Endodermal cell (in vitro differentiated cells): ENCODE data around the gene NUP62. TPM values are rescaled to one million over a fixed set of nuclear protein-coding genes. Genes with fewer than 3 reads are reported as not detected.

ENCODE experiments used
- DNase-seq: peaks from one replicate; pipeline ENCODE4 v3.0.0-alpha.2; 2017
- H3K27ac ChIP-seq: 2 replicates; pipeline ENCODE4 v1.5.1; 2013; ENCODE audit warnings: mild to moderate bottlenecking, low read depth, low read length, moderate library complexity
- H3K27me3 ChIP-seq: 2 replicates; pipeline ENCODE4 v1.6.1; 2013; ENCODE audit warnings: mild to moderate bottlenecking, low read length, moderate library complexity; ENCODE audit not compliant: insufficient read depth, control insufficient read depth, poor library complexity, severe bottlenecking
- H3K36me3 ChIP-seq: 2 replicates; pipeline ENCODE4 v1.7.0; 2013; ENCODE audit warnings: mild to moderate bottlenecking, low read length, moderate library complexity; ENCODE audit not compliant: control insufficient read depth, insufficient read depth
- H3K4me1 ChIP-seq: one replicate; pipeline ENCODE4 v1.7.0; 2013; ENCODE audit warnings: low read length; ENCODE audit not compliant: control insufficient read depth, insufficient read depth
- H3K4me3 ChIP-seq: 2 replicates; pipeline ENCODE4 v1.5.1; 2013; ENCODE audit warnings: mild to moderate bottlenecking, low read length, moderate library complexity
- H3K9ac ChIP-seq: 2 replicates; pipeline ENCODE4 v1.6.1; 2013; ENCODE audit warnings: mild to moderate bottlenecking, low read length, moderate library complexity; ENCODE audit not compliant: poor library complexity, severe bottlenecking; ENCODE audit errors: extremely low read depth
- H3K9me3 ChIP-seq: 2 replicates; pipeline ENCODE4 v1.6.1; 2013; ENCODE audit warnings: mild to moderate bottlenecking, low read length, moderate library complexity; ENCODE audit not compliant: control insufficient read depth
- H3K27ac Mint-ChIP-seq: 2 replicates; pipeline ENCODE4 v1.8.0; 2020; ENCODE audit warnings: mixed read lengths
- H3K27me3 Mint-ChIP-seq: 2 replicates; pipeline ENCODE4 v1.8.0; 2021; ENCODE audit warnings: mild to moderate bottlenecking, mixed read lengths; ENCODE audit not compliant: insufficient read depth
- H3K36me3 Mint-ChIP-seq: 2 replicates; pipeline ENCODE4 v1.8.0; 2020; ENCODE audit warnings: low read depth, mixed read lengths
- H3K4me1 Mint-ChIP-seq: 2 replicates; pipeline ENCODE4 v1.8.0; 2020; ENCODE audit warnings: mixed read lengths
- H3K4me3 Mint-ChIP-seq: 2 replicates; pipeline ENCODE4 v1.8.0; 2020; ENCODE audit warnings: mild to moderate bottlenecking, moderate library complexity, mixed read lengths
- H3K9me3 Mint-ChIP-seq: 2 replicates; pipeline ENCODE4 v1.8.0; 2020; ENCODE audit warnings: mild to moderate bottlenecking, mixed read lengths
- CTCF ChIP-seq: fragments of 200-600 bp; sonication (generic); conservative IDR thresholded peaks from 2 replicates; pipeline ENCODE4 v1.5.0; 2021; ENCODE audit warnings: antibody characterized with exemption, mild to moderate bottlenecking
- WGBS, 2 experiments: methylation state at CpG; one replicate each; pipeline versions ENCODE4 v1.1.5 to v1.1.7; 2013; ENCODE audit warnings: missing lambda C conversion rate in 2 of 2, mixed read lengths in 1 of 2; ENCODE audit not compliant: insufficient coverage in 1 of 2, insufficient read length in 1 of 2; 5-methylcytosine and 5-hydroxymethylcytosine counted together
- total RNA-seq, 2 donors: library from RNA; stranded (reverse); fragmentation: NEBNext Ultra II Directional in 1 of 2; extraction: Animal tissue kit (Norgen Biotek cat#: 25700) in 1 of 2; gene quantifications; 2 replicates in 1 of 2; 3 replicates in 1 of 2; pipeline ENCODE4 v1.2.1, GENCODE V29; 2021

The NUP62 gene
- total RNA-seq, 2 donors from 2014 or later = 84.9 to 96.4 TPM

- H3K4me3 Mint-ChIP-seq = no peak overlapping the region
- H3K36me3 Mint-ChIP-seq = peaks cover 30% of the 10 kb centered on the region
- WGBS, 2 experiments = 93 to 97% methylated on average over 18 of the region's 18 CpGs
- H3K27me3 Mint-ChIP-seq = peaks cover 6% of the 10 kb centered on the region
- DNase-seq = no peak
- Histone ChIP-seq H3K9me3 (no peaks in the 10 kb centered on the region), H3K9ac (no peak overlapping the region), H3K27me3 (no peaks in the 10 kb centered on the region), H3K4me1 (no peaks in the 10 kb centered on the region), H3K27ac (no peak overlapping the region), H3K4me3 (no peak overlapping the region), H3K36me3 (peaks cover 5% of the 10 kb centered on the region)
- no peaks in the 10 kb centered on the region for H3K9me3 Mint-ChIP-seq
- H3K4me1 Mint-ChIP-seq = no peaks in the 10 kb centered on the region
- TF ChIP-seq CTCF = no peak
- no peak overlapping the region for H3K27ac Mint-ChIP-seq
Measured at GRCh38 chr19:49977881-49978280, 48.6 kb upstream of the NUP62 start.

GRCh38 chr19:49977076-49977475, 47.8 kb upstream of the NUP62 start:
- no peak for DNase-seq
- Mint-ChIP-seq H3K27ac (no peak overlapping the region), H3K27me3 (peaks cover 6% of the 10 kb centered on the region), H3K9me3 (no peaks in the 10 kb centered on the region), H3K36me3 (peaks cover 30% of the 10 kb centered on the region), H3K4me1 (no peaks in the 10 kb centered on the region), H3K4me3 (no peak overlapping the region)
- no peaks in the 10 kb centered on the region for H3K4me1 ChIP-seq
- H3K36me3 ChIP-seq = peaks cover 5% of the 10 kb centered on the region
- no peak for TF ChIP-seq CTCF
- no peak overlapping the region for H3K9ac ChIP-seq
- H3K27me3 ChIP-seq = no peaks in the 10 kb centered on the region
- no peak overlapping the region for H3K4me3 ChIP-seq
- 91 to 94% methylated on average over 8 to 13 of the region's 13 CpGs for WGBS, 2 experiments
- no peaks in the 10 kb centered on the region for H3K9me3 ChIP-seq
- H3K27ac ChIP-seq = no peak overlapping the region

GRCh38 chr19:49976496-49976895, 47.2 kb upstream of the NUP62 start:
- H3K4me1 Mint-ChIP-seq = no peaks in the 10 kb centered on the region
- H3K27ac ChIP-seq = no peak overlapping the region
- DNase-seq = no peak
- no peak overlapping the region for H3K9ac ChIP-seq
- H3K4me3 Mint-ChIP-seq = no peak overlapping the region
- H3K4me3 ChIP-seq = no peak overlapping the region
- H3K9me3 ChIP-seq = no peaks in the 10 kb centered on the region
- peaks cover 6% of the 10 kb centered on the region for H3K27me3 Mint-ChIP-seq
- H3K27me3 ChIP-seq = no peaks in the 10 kb centered on the region
- H3K9me3 Mint-ChIP-seq = no peaks in the 10 kb centered on the region
- 91 to 94% methylated on average over 3 of the region's 3 CpGs for WGBS, 2 experiments
- peaks cover 5% of the 10 kb centered on the region for H3K36me3 ChIP-seq
- H3K4me1 ChIP-seq = no peaks in the 10 kb centered on the region
- peaks cover 25% of the 10 kb centered on the region for H3K36me3 Mint-ChIP-seq
- H3K27ac Mint-ChIP-seq = no peak overlapping the region
- no peak for TF ChIP-seq CTCF
